ENCODE results near the gene SLITRK6.

Gene SLITRK6

GRCh38 chr13:85799097-85799582, at the start of gene SLITRK6:
Gene SLITRK6, minus strand, starts transcription at chr13:85799419. Its CDS starts 2,911 bp downstream, at chr13:85796508.
- no peak within 1 kb of the TSS for H3K4me2 ChIP-seq
- no peak within 1 kb of the TSS for H3K27ac ChIP-seq
- no peak for TF ChIP-seq Cebpa-rat (IDR thresholded peaks at IDR 0.05)
- no peaks in the 10 kb centered on the region for H3K4me1 ChIP-seq
- no peaks in the 10 kb centered on the region for H3K9me3 ChIP-seq
- H3K27me3 ChIP-seq, result no peaks in the 10 kb centered on the region
- no peak within 1 kb of the TSS for H3K9ac ChIP-seq
- no peaks in the 10 kb centered on the region for H4K20me1 ChIP-seq
- H3K36me3 ChIP-seq, result no peaks in the 10 kb centered on the region
- H3K4me3 ChIP-seq, result no peak within 1 kb of the TSS

GRCh38 chr13:85847012-85847411, 47.8 kb upstream of the SLITRK6 start:
- no peaks in the 10 kb centered on the region for H3K4me1 ChIP-seq
- H3K4me3 ChIP-seq, result no peak overlapping the region
- TF ChIP-seq Cebpa-rat (IDR thresholded peaks at IDR 0.05), result no peak
- H3K4me2 ChIP-seq, result no peak overlapping the region
- H4K20me1 ChIP-seq, result no peaks in the 10 kb centered on the region
- no peaks in the 10 kb centered on the region for H3K27me3 ChIP-seq
- no peak overlapping the region for H3K27ac ChIP-seq
- H3K36me3 ChIP-seq, result no peaks in the 10 kb centered on the region
- H3K9me3 ChIP-seq, result peaks cover 21% of the 10 kb centered on the region
- no peak overlapping the region for H3K9ac ChIP-seq

GRCh38 chr13:85841427-85841826, 42.2 kb upstream of the SLITRK6 start:
- H3K4me1 ChIP-seq, result no peaks in the 10 kb centered on the region
- no peak for TF ChIP-seq Cebpa-rat (IDR thresholded peaks at IDR 0.05)
- H3K9ac ChIP-seq, result no peak overlapping the region

GRCh38 chr13:85833921-85834320, 34.7 kb upstream of the SLITRK6 start:
- no peak for TF ChIP-seq Cebpa-rat (IDR thresholded peaks at IDR 0.05)
- Histone ChIP-seq H3K27ac (no peak overlapping the region), H3K27me3 (no peaks in the 10 kb centered on the region), H3K4me1 (no peaks in the 10 kb centered on the region), H3K36me3 (no peaks in the 10 kb centered on the region), H3K9ac (no peak overlapping the region), H3K9me3 (no peaks in the 10 kb centered on the region), H3K4me2 (no peak overlapping the region), H3K4me3 (no peak overlapping the region), H4K20me1 (no peaks in the 10 kb centered on the region)

More at GRCh38 chr13:85841427-85841826, 42.2 kb upstream of the SLITRK6 start:
- Histone ChIP-seq H3K9me3 (no peaks in the 10 kb centered on the region), H3K4me2 (no peak overlapping the region), H3K36me3 (no peaks in the 10 kb centered on the region), H3K27ac (no peak overlapping the region), H3K27me3 (no peaks in the 10 kb centered on the region), H3K4me3 (no peak overlapping the region), H4K20me1 (no peaks in the 10 kb centered on the region)

- no peaks in the 10 kb centered on the region for H3K4me1 ChIP-seq
- no peaks in the 10 kb centered on the region for H4K20me1 ChIP-seq
- H3K27ac ChIP-seq, result no peak overlapping the region
- H3K36me3 ChIP-seq, result no peaks in the 10 kb centered on the region
- H3K4me2 ChIP-seq, result no peak overlapping the region
- no peak overlapping the region for H3K4me3 ChIP-seq
- no peak overlapping the region for H3K9ac ChIP-seq
- H3K9me3 ChIP-seq, result no peaks in the 10 kb centered on the region
- no peak for TF ChIP-seq Cebpa-rat (IDR thresholded peaks at IDR 0.05)
- H3K27me3 ChIP-seq, result no peaks in the 10 kb centered on the region
Measured at GRCh38 chr13:85828094-85828684, 29.0 kb upstream of the SLITRK6 start.

- no peaks in the 10 kb centered on the region for H3K27me3 ChIP-seq
- no peaks in the 10 kb centered on the region for H3K36me3 ChIP-seq
- H3K9ac ChIP-seq, result no peak overlapping the region
- H3K4me3 ChIP-seq, result no peak overlapping the region
- TF ChIP-seq Cebpa-rat (IDR thresholded peaks at IDR 0.05), result no peak
- no peaks in the 10 kb centered on the region for H3K9me3 ChIP-seq
- no peak overlapping the region for H3K27ac ChIP-seq
- no peaks in the 10 kb centered on the region for H4K20me1 ChIP-seq
- H3K4me1 ChIP-seq, result no peaks in the 10 kb centered on the region
- H3K4me2 ChIP-seq, result no peak overlapping the region
Measured at GRCh38 chr13:85825454-85825853, 26.2 kb upstream of the SLITRK6 start.

GRCh38 chr13:85823832-85824231, 24.6 kb upstream of the SLITRK6 start:
- H3K36me3 ChIP-seq, result no peaks in the 10 kb centered on the region
- no peak overlapping the region for H3K27ac ChIP-seq
- H3K4me3 ChIP-seq, result no peak overlapping the region
- no peak for TF ChIP-seq Cebpa-rat (IDR thresholded peaks at IDR 0.05)
- H3K9ac ChIP-seq, result no peak overlapping the region
- no peaks in the 10 kb centered on the region for H3K4me1 ChIP-seq
- H3K27me3 ChIP-seq, result no peaks in the 10 kb centered on the region
- no peaks in the 10 kb centered on the region for H3K9me3 ChIP-seq
- no peak overlapping the region for H3K4me2 ChIP-seq
- no peaks in the 10 kb centered on the region for H4K20me1 ChIP-seq

GRCh38 chr13:85819513-85819912, 20.3 kb upstream of the SLITRK6 start:
- Histone ChIP-seq H4K20me1 (no peaks in the 10 kb centered on the region), H3K9me3 (no peaks in the 10 kb centered on the region), H3K4me2 (no peak overlapping the region), H3K4me3 (no peak overlapping the region), H3K36me3 (no peaks in the 10 kb centered on the region), H3K27me3 (no peaks in the 10 kb centered on the region), H3K9ac (no peak overlapping the region), H3K4me1 (no peaks in the 10 kb centered on the region), H3K27ac (no peak overlapping the region)
- TF ChIP-seq Cebpa-rat (IDR thresholded peaks at IDR 0.05), result no peak

- H3K36me3 ChIP-seq, result no peaks in the 10 kb centered on the region
- H3K9me3 ChIP-seq, result no peaks in the 10 kb centered on the region
- no peaks in the 10 kb centered on the region for H4K20me1 ChIP-seq
- no peaks in the 10 kb centered on the region for H3K27me3 ChIP-seq
- no peak overlapping the region for H3K27ac ChIP-seq
- H3K9ac ChIP-seq, result no peak overlapping the region
- H3K4me2 ChIP-seq, result no peak overlapping the region
- TF ChIP-seq Cebpa-rat (IDR thresholded peaks at IDR 0.05), result no peak
- H3K4me3 ChIP-seq, result no peak overlapping the region
- no peaks in the 10 kb centered on the region for H3K4me1 ChIP-seq
Measured at GRCh38 chr13:85816413-85816812, 17.2 kb upstream of the SLITRK6 start.

- H3K36me3 ChIP-seq, result no peaks in the 10 kb centered on the region
- no peaks in the 10 kb centered on the region for H3K27me3 ChIP-seq
- no peaks in the 10 kb centered on the region for H4K20me1 ChIP-seq
- TF ChIP-seq Cebpa-rat (IDR thresholded peaks at IDR 0.05), result no peak
- no peaks in the 10 kb centered on the region for H3K4me1 ChIP-seq
- no peak overlapping the region for H3K9ac ChIP-seq
- H3K27ac ChIP-seq, result no peak overlapping the region
- no peak overlapping the region for H3K4me3 ChIP-seq
- H3K4me2 ChIP-seq, result no peak overlapping the region
- H3K9me3 ChIP-seq, result no peaks in the 10 kb centered on the region
Measured at GRCh38 chr13:85812282-85812681, 13.1 kb upstream of the SLITRK6 start.

- no peaks in the 10 kb centered on the region for H3K27me3 ChIP-seq
- H4K20me1 ChIP-seq, result no peaks in the 10 kb centered on the region
- H3K9ac ChIP-seq, result no peak overlapping the region
- H3K9me3 ChIP-seq, result no peaks in the 10 kb centered on the region
- H3K36me3 ChIP-seq, result no peaks in the 10 kb centered on the region
- no peak overlapping the region for H3K27ac ChIP-seq
- TF ChIP-seq Cebpa-rat (IDR thresholded peaks at IDR 0.05), result no peak
- H3K4me1 ChIP-seq, result no peaks in the 10 kb centered on the region
- no peak overlapping the region for H3K4me3 ChIP-seq
- no peak overlapping the region for H3K4me2 ChIP-seq
Measured at GRCh38 chr13:85808811-85809210, 9.6 kb upstream of the SLITRK6 start.

Measured in BLaER1 (cell line).